C4-2B (cell line): ENCODE measurements around the gene ABLIM3.

ENCODE experiments used
- ZFX ChIP-seq: fragments of 450-650 bp; IDR thresholded peaks from 2 replicates; pipeline ENCODE4 v1.6.1; 2017
- TF ChIP-seq, protein P1 (sequence below): fragments of 450-650 bp; conservative IDR thresholded peaks from 2 replicates; pipeline ENCODE4 v1.5.1; 2017; ENCODE audit warnings: mild to moderate bottlenecking

DNA sequence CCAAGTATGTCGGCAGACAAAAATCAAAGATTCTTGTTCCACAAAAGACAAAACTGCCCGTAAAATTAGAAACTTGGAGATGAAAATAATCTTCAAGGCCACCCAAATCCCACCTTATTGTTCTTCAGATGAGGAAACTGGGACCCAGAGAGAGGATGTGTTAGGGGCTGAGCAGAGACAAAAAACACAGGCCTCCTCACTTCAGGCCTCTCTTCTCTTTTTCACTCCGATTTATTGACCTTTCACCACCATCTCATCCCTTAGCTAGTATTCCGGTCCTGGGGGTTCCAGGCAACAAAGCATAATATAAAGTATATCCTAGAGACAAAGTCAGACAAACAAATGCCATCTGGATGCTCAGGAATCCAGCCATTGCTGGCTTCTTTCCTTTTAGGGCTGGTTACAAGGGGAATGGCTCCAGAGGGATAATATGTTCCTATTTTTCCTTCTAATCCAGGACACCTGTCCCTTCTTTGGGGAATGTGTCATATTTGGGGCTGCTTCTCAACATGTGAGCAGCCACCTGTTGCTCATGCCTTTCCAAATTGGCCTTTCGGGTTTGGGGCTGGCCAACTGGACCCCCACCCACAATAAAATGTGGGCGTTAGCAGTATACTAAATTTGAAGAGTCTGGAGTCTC, 88.1 kb downstream of the ABLIM3 start:
- TF ChIP-seq, protein P1, sequence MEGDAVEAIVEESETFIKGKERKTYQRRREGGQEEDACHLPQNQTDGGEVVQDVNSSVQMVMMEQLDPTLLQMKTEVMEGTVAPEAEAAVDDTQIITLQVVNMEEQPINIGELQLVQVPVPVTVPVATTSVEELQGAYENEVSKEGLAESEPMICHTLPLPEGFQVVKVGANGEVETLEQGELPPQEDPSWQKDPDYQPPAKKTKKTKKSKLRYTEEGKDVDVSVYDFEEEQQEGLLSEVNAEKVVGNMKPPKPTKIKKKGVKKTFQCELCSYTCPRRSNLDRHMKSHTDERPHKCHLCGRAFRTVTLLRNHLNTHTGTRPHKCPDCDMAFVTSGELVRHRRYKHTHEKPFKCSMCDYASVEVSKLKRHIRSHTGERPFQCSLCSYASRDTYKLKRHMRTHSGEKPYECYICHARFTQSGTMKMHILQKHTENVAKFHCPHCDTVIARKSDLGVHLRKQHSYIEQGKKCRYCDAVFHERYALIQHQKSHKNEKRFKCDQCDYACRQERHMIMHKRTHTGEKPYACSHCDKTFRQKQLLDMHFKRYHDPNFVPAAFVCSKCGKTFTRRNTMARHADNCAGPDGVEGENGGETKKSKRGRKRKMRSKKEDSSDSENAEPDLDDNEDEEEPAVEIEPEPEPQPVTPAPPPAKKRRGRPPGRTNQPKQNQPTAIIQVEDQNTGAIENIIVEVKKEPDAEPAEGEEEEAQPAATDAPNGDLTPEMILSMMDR, result peak; percentile 59
- no peak for TF ChIP-seq ZFX
